Measurements from ENCODE around the gene ADAP1.

DNA sequence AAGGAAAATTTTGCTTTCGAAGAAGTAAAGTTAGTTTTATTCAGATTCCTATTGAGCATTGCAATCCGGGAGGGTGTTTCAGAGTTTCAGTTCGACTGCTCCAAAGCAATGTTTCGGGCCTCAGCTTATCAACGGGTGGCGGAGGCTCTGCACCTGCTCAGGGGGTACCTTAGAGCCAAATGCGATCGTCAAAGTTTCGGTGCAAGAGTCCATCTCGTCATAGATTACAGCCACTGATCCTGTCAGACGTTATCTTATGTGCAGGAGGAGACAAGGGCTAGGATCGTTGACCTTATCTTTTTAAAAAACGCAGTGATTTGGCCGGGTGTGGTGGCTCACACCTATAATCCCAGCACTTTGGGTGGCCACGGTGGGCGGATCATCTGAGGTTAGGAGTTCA, 24.7 kb upstream of the ADAP1 start:
- no peak for TF ChIP-seq CTCF (conservative IDR thresholded peaks at IDR 0.05; ENCODE audit: low read length)
- no peak for TF ChIP-seq EZH2phosphoT487 (IDR thresholded peaks at IDR 0.05; ENCODE audit: borderline replicate concordance, low read depth, low read length)

Measured in OCI-LY7 (cell line).